PC-3 (cell line): Measurements from ENCODE around the gene ARHGAP22. TPM values are rescaled to one million over a fixed set of nuclear protein-coding genes. Genes with fewer than 3 reads are reported as not detected.
"Not testable (repeated sequence)": the region's sequence is repeated elsewhere in the genome, so short reads cannot be mapped to it uniquely, and the experiment has no call there.

Source experiments
- ATAC-seq: fragments of 200-7000 bp; cut with Tn5 transposase; 2 replicates; pipeline ENCODE4 v1.9.1; 2020; ENCODE audit warnings: mild to moderate bottlenecking, moderate library complexity
- BruUV-seq: library from RNA; stranded (reverse); fragments of 400-500 nt; replicated peaks from 2 replicates; lab custom pipeline; 2021; lab: Mats Ljungman, UMichigan
- CTCF ChIA-PET: fragments of 300-600 bp; sonication (Branson Sonifier 250); formaldehyde crosslinking; loops from one replicate; lab custom pipeline; 2022; ENCODE audit warnings: antibody characterized with exemption; lab: Charles Lee
- POLR2A ChIA-PET: fragments of 300-600 bp; sonication (Branson Sonifier 250); formaldehyde crosslinking; loops from one replicate; lab custom pipeline; 2022; ENCODE audit warnings: antibody characterized with exemption; ENCODE audit not compliant: unreplicated experiment; lab: Charles Lee
- DNase-seq: peaks from one replicate; pipeline ENCODE4 v3.0.0-alpha.2; 2015
- H2AFZ ChIP-seq: fragments of 300-600 bp; sonication (generic); 2 replicates; pipeline ENCODE4 v1.6.0; 2016; ENCODE audit warnings: antibody characterized with exemption, low read length
- H3F3A ChIP-seq: fragments of 300-600 bp; sonication (generic); one replicate; pipeline ENCODE4 v1.6.0; 2017; ENCODE audit warnings: antibody characterized with exemption, low read length, control low read depth, mild to moderate bottlenecking; ENCODE audit not compliant: unreplicated experiment
- H3K27ac ChIP-seq: fragments of 300-600 bp; sonication (generic); 2 replicates; pipeline ENCODE4 v1.5.1; 2016; ENCODE audit warnings: mild to moderate bottlenecking, low read length
- H3K27me3 ChIP-seq: fragments of 300-600 bp; sonication (generic); 2 replicates; pipeline ENCODE4 v1.6.1; 2016; ENCODE audit warnings: low read length, mixed read lengths
- H3K36me3 ChIP-seq: fragments of 300-600 bp; sonication (generic); 2 replicates; pipeline ENCODE4 v1.6.1; 2016; ENCODE audit warnings: low read depth, mixed run types, low read length, mixed read lengths
- H3K4me1 ChIP-seq: fragments of 300-600 bp; sonication (generic); 2 replicates; pipeline ENCODE4 v1.5.1; 2016; ENCODE audit warnings: low read length; ENCODE audit not compliant: insufficient read depth
- H3K4me2 ChIP-seq: fragments of 300-600 bp; sonication (generic); 2 replicates; pipeline ENCODE4 v1.6.0; 2016; ENCODE audit warnings: low read length
- H3K4me3 ChIP-seq: fragments of 300-600 bp; sonication (generic); 2 replicates; pipeline ENCODE4 v1.5.1; 2016; ENCODE audit warnings: mild to moderate bottlenecking, low read length, mixed read lengths
- H3K79me2 ChIP-seq: fragments of 300-600 bp; sonication (generic); 2 replicates; pipeline ENCODE4 v1.6.1; 2017; ENCODE audit warnings: low read length, mixed read lengths
- H3K9ac ChIP-seq: fragments of 300-600 bp; sonication (generic); 2 replicates; pipeline ENCODE4 v1.6.0; 2016; ENCODE audit warnings: mild to moderate bottlenecking, low read length
- H3K9me2 ChIP-seq: fragments of 300-600 bp; sonication (generic); replicated peaks from 2 replicates; pipeline ENCODE4 v1.6.1; 2016; ENCODE audit warnings: mixed run types, low read length, mixed read lengths
- H3K9me3 ChIP-seq: fragments of 300-600 bp; sonication (generic); 2 replicates; pipeline ENCODE4 v1.6.1; 2016; ENCODE audit warnings: low read length, mixed read lengths
- H4K20me1 ChIP-seq: fragments of 300-600 bp; sonication (generic); 2 replicates; pipeline ENCODE4 v1.6.1; 2016; ENCODE audit warnings: low read length, mixed read lengths
- EZH2 ChIP-seq: fragments of 300-600 bp; sonication (generic); IDR thresholded peaks from one replicate; pipeline ENCODE4 v1.6.1; 2017; ENCODE audit warnings: antibody characterized with exemption, mild to moderate bottlenecking, low read length; ENCODE audit not compliant: unreplicated experiment
- EZH2phosphoT487 ChIP-seq: fragments of 300-600 bp; sonication (generic); IDR thresholded peaks from 2 replicates; pipeline ENCODE4 v1.6.1; 2018; ENCODE audit warnings: mild to moderate bottlenecking, antibody characterized with exemption, low read length, borderline replicate concordance
- intact Hi-C: fragments of 100-400 bp; cut with micrococcal nuclease; formaldehyde crosslinking; loops from 2 replicates; pipeline ENCODE4 v1.9.0; 2023
- total RNA-seq: library from RNA; depleted of rRNA; stranded (reverse); fragments of >200 nt; gene quantifications from 2 replicates; pipeline ENCODE4 v1.2.3, GENCODE V29; 2014
- TF ChIP-seq, protein P1 (sequence below): fragments of 300-600 bp; sonication (generic); conservative IDR thresholded peaks from 2 replicates; pipeline ENCODE4 v1.5.1; 2017; ENCODE audit warnings: antibody characterized with exemption, low read depth, mild to moderate bottlenecking, low read length

ARHGAP22 gene
- total RNA-seq, 1 experiment from 2014 or later: 12.2 TPM

DNA sequence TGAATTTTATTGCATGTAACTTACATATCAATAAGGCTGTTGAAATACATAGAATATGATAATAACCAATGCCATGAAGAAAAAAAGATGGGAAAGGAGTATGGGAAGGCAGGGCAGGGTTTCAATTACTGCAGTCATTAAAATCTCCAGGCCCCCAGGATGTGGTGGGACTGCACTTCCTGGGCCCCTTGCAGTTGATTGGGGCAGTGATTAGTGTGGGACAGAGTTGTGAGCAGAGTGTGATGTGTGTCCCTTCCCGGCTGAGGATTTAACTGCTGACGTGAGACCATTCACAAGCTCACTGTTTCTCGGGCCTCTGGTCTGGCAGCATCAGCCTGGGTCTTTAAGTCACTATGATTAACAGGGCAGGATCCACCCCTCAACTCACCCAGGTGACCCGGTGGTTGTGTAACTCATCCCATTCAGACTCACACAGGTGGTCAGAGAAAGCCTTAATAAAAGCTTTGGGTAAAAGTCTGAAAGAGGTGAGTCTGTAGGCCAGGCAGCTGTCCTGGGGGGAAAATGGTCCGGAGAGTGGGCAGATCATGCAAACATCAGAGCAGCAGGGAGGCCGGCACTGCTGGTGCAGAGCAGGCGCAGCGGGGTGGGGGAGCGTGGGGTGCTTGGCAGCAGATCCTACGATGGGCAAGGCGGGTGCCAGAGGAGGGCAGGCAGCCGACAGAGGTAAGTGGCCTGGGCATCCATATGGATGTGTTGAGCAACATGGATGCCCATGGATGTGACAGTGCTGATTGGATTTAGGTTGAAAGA lies 43.5 kb upstream of the ARHGAP22 start:
- TF ChIP-seq EZH2phosphoT487: no peak
- no peak for TF ChIP-seq EZH2
- TF ChIP-seq, protein P1, sequence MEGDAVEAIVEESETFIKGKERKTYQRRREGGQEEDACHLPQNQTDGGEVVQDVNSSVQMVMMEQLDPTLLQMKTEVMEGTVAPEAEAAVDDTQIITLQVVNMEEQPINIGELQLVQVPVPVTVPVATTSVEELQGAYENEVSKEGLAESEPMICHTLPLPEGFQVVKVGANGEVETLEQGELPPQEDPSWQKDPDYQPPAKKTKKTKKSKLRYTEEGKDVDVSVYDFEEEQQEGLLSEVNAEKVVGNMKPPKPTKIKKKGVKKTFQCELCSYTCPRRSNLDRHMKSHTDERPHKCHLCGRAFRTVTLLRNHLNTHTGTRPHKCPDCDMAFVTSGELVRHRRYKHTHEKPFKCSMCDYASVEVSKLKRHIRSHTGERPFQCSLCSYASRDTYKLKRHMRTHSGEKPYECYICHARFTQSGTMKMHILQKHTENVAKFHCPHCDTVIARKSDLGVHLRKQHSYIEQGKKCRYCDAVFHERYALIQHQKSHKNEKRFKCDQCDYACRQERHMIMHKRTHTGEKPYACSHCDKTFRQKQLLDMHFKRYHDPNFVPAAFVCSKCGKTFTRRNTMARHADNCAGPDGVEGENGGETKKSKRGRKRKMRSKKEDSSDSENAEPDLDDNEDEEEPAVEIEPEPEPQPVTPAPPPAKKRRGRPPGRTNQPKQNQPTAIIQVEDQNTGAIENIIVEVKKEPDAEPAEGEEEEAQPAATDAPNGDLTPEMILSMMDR: no peak
- DNase-seq: no peak
- Histone ChIP-seq H3K79me2 (no peaks in the 10 kb centered on the region), H2AFZ (no peak overlapping the region), H3K9me3 (no peaks in the 10 kb centered on the region), H3K9ac (no peak overlapping the region), H3K27me3 (0 out of 2 replicates have a peak, but pooled peaks cover 2% of the 10 kb centered on the region), H3K9me2 (no peaks in the 10 kb centered on the region), H3K27ac (no peak overlapping the region), H3K4me1 (no peaks in the 10 kb centered on the region), H3F3A (no peaks in the 10 kb centered on the region), H3K4me3 (no peak overlapping the region), H3K4me2 (no peak overlapping the region), H4K20me1 (0 out of 2 replicates have a peak, but pooled peaks cover 4% of the 10 kb centered on the region), H3K36me3 (no peaks in the 10 kb centered on the region)
- ChIA-PET POLR2A (no interaction called here), CTCF (interaction anchor here (0.6 kb wide), 1 partner anchor 12 kb away, joined by 3 read pairs; no protein-coding TSS in a partner anchor)
- intact Hi-C loops: no loop called here
- BruUV-seq: no TSS peak
- ATAC-seq: no peak

DNA sequence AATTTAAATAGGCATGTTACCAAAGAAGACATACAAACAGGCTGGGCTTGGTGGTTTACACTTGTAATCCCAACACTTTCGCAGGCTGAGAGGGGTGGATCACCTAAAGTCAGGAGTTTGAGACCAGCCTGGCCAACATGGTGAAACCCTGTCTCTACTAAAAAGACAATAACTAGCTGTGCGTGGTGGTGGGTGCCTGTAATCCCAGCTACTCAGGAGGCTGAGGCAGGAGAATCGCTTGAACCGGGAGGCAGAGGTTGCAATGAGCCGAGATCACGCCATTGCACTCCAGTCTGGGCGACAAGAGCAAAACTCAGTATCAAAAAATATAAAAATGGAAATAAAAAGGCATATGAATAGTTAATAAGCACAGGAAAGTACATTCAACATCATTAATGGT lies 42.2 kb upstream of the ARHGAP22 start:
- H3K4me1 ChIP-seq, H3K27ac ChIP-seq, BruUV-seq, ATAC-seq, H3K9me2 ChIP-seq, H3K4me2 ChIP-seq, H3K9ac ChIP-seq, H3K36me3 ChIP-seq, H3K27me3 ChIP-seq, H4K20me1 ChIP-seq, DNase-seq, H3K79me2 ChIP-seq, H3F3A ChIP-seq, intact Hi-C loops, CTCF ChIA-PET, H3K4me3 ChIP-seq, H3K9me3 ChIP-seq, POLR2A ChIA-PET, H2AFZ ChIP-seq: not testable (repeated sequence)

DNA sequence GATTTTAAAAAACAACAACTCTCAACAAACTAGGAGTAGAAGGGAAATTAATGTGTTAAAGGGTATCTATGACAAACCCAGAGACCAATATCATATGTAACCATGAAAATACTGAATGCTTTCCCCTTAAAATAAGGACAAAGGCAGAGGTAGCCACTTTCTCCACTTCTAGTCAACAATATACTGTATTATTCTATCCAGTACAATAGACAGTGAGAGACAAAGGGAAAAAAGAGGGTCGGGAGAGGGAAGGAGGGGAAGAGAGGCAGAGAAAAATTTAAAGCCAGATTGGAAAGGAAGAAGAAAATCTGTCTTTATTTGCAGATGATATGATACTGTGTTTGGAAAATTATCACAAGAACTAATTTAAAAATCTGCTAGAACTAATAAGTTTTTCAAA lies 40.7 kb upstream of the ARHGAP22 start:
- no peaks in the 10 kb centered on the region for H3K4me1 ChIP-seq
- H3K27me3 ChIP-seq: 0 out of 2 replicates have a peak, but pooled peaks cover 2% of the 10 kb centered on the region
- 0 out of 2 replicates have a peak, but pooled peaks cover 7% of the 10 kb centered on the region for H3K9me3 ChIP-seq
- TF ChIP-seq, protein P1: no peak
- TF ChIP-seq EZH2: no peak
- no peak for TF ChIP-seq EZH2phosphoT487
- ChIA-PET CTCF (no interaction called here), POLR2A (no interaction called here)
- BruUV-seq: no TSS peak
- no peak overlapping the region for H3K4me3 ChIP-seq
- no peak overlapping the region for H3K27ac ChIP-seq
- no peak overlapping the region for H3K9ac ChIP-seq
- no peaks in the 10 kb centered on the region for H3K79me2 ChIP-seq
- intact Hi-C loops: no loop called here
- DNase-seq (no peak), ATAC-seq (no peak)
- no peak overlapping the region for H3K4me2 ChIP-seq
- H2AFZ ChIP-seq: no peak overlapping the region
- no peaks in the 10 kb centered on the region for H3K36me3 ChIP-seq
- H4K20me1 ChIP-seq: 0 out of 2 replicates have a peak, but pooled peaks cover 4% of the 10 kb centered on the region
- no peaks in the 10 kb centered on the region for H3K9me2 ChIP-seq
- H3F3A ChIP-seq: no peaks in the 10 kb centered on the region

DNA sequence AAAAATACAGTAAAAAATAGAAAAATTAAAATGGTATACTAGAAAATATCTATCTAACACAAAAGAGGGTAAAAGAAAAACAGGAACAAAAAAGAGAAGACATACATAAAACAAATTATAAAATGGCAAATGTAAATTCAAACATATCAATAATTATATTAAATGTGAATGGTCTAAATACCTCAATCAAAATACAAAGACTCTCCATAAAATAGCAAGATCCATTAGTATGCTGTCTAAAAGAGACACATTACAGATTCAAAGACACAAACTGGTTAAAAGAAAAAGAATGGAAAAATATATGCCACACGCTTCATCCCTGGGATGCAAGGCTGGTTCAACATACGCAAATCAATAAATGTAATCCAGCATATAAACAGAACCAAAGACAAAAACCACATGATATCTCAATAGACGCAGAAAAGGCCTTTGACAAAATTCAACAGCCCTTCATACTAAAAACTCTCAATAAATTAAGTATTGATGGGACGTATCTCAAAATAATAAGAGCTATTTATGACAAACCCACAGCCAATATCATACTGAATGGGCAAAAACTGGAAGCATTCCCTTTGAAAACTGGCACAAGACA lies 36.3 kb upstream of the ARHGAP22 start:
- H2AFZ ChIP-seq, CTCF ChIA-PET, H3K79me2 ChIP-seq, H3K9me2 ChIP-seq, POLR2A ChIA-PET, BruUV-seq, H3K27ac ChIP-seq, H3K27me3 ChIP-seq, DNase-seq, H3K4me3 ChIP-seq, intact Hi-C loops, H3F3A ChIP-seq, ATAC-seq, H4K20me1 ChIP-seq, H3K9ac ChIP-seq, H3K4me1 ChIP-seq, H3K4me2 ChIP-seq, H3K36me3 ChIP-seq: not testable (repeated sequence)
- 0 out of 2 replicates have a peak, but pooled peaks cover 12% of the 10 kb centered on the region for H3K9me3 ChIP-seq
